Tibial nerve (tissue), 4 donors: ENCODE results near the gene NHLRC2.

Source experiments
- EP300 ChIP-seq, 2 donors: sonication (generic); formaldehyde crosslinking; IDR thresholded peaks; one replicate each; pipeline ENCODE4 v1.6.1; 2017; ENCODE audit warnings: antibody characterized with exemption in 2 of 2, mild to moderate bottlenecking in 1 of 2
- TF ChIP-seq, protein P1 (sequence below), 5 experiments: fragments of 200-600 bp in 3 of 5; fragments of 450-650 bp in 2 of 5; sonication (generic) in 3 of 5; IDR thresholded peaks; one replicate each; pipeline ENCODE4 v1.5.1; 2016 to 2019; ENCODE audit warnings: antibody characterized with exemption in 5 of 5, mild to moderate bottlenecking in 3 of 5, moderate library complexity in 2 of 5

DNA sequence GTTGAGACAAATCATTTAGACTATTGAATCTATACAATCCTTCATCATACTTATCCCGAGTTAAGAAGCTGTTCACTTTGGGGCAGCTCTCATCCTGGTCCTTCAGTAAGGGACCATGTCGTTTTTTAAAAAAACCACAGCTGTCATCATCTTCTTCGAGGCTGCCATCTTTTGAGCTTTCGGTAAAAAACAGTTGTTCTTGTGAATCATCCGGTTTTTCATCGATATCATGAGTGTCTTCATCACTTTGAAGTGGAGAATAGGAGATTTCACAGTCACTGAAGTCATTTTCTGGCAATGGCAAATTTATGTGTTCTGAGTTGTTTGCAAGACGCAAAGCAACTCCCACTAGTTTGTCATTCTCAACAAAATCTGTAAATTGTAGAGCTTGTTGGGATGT, 4.5 kb upstream of the NHLRC2 start:
- TF ChIP-seq, protein P1, sequence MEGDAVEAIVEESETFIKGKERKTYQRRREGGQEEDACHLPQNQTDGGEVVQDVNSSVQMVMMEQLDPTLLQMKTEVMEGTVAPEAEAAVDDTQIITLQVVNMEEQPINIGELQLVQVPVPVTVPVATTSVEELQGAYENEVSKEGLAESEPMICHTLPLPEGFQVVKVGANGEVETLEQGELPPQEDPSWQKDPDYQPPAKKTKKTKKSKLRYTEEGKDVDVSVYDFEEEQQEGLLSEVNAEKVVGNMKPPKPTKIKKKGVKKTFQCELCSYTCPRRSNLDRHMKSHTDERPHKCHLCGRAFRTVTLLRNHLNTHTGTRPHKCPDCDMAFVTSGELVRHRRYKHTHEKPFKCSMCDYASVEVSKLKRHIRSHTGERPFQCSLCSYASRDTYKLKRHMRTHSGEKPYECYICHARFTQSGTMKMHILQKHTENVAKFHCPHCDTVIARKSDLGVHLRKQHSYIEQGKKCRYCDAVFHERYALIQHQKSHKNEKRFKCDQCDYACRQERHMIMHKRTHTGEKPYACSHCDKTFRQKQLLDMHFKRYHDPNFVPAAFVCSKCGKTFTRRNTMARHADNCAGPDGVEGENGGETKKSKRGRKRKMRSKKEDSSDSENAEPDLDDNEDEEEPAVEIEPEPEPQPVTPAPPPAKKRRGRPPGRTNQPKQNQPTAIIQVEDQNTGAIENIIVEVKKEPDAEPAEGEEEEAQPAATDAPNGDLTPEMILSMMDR (IDR thresholded peaks at IDR 0.05): no peak
- TF ChIP-seq EP300 (IDR thresholded peaks at IDR 0.05): no peak
